Stimulated activated CD4-positive, alpha-beta T cell treated with anti-CD3 and anti-CD28 coated beads, Interleukin-4, amount 100 ng/mL, for 48 hours (primary cell): ENCODE data around the gene CRHR1.

Experiments
- DNase-seq, 2 donors: peaks; one replicate each; pipeline ENCODE4 v3.0.0-alpha.2; 2020; ENCODE audit warnings: low read depth in 2 of 2

CRHR1 gene

DNA sequence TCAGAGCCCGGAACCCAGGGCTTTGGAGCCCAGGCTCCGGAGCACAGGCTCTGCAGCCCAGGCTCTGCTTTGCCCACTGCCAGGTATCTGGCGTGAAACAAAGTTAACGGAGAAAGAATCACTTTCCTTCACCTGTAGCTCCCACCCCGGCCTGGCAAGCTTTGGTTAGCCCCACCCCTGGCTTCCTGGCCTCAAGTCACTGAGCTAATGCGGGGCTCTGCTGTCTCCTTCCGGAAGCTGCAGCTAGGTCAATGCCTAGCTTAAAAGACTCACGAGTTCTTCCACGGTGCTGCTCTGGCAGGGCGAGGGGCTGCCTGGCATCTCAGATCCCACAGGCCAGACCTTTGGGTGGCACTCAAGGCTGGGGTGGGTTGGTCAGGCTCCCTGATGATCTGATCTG is 39.5 kb downstream of the CRHR1 start:
- DNase-seq: no peak

DNA sequence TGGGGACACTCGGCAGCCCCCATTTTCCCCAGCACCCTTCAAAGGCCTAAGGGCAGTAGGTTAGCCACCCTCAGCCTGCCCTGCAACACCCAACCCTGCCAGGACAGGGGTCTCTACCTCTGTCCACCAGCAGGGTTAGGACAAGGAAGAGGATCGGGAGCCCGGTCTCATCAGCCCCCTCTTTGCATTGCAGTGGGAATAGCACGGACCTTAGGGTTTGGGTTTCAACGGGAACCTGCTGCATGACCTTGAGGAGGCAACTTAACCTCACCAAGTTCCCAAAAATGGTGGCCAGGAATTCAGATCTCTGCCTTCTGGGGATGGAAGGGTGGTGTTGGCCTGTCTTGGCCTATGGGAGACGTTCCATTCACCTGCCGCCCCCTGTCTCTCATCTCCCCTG is 40.4 kb downstream of the CRHR1 start:
- DNase-seq: no peak

DNA sequence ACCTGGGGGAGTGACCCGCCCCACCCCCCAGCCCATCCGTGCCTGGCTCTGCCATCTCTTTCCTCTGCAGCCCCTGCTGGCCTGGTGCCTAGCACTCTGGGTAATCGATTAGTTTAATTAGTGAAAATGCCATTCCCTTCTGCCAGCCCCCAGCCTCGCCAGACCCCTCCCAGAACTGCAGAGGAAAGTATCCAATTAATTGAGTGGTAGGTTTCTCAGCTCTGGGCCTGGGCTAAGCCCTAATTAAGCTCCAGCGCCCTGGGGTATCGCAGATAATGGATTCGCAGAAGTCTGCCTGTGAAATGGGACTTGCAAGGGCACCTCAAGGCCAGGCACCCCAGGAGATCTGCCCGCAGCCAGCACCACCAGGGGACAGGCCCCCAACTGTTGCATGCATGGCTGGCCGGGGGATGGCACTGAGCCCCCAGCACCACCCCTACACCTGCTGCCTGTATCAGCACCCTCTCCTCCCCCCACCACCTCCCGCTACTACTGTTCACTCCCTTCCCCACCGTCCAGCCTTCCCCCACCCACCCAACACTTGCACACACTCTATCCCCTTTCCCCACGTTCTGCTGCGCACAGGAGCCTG is 40.9 kb downstream of the CRHR1 start:
- DNase-seq: no peak

DNA sequence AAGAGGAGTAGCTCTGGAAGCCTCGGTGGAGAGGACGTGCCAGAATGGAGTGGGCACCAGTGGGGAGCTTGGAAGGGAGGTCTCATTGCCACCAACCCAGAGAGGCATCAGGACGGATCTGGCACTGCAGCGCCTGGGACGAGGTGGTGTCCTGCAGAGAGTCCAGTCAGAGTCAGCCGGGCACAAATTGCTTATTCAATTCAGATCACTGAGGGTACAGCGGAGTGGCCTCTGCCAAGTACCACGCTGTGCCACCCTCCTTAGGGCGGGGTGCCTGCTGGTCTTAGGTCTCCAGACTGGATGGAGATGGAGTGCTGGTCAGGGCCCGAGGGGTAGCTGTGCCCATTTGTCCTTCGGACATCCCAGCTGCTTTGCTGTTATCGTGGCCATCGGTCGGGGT is 41.7 kb downstream of the CRHR1 start:
- DNase-seq: no peak

DNA sequence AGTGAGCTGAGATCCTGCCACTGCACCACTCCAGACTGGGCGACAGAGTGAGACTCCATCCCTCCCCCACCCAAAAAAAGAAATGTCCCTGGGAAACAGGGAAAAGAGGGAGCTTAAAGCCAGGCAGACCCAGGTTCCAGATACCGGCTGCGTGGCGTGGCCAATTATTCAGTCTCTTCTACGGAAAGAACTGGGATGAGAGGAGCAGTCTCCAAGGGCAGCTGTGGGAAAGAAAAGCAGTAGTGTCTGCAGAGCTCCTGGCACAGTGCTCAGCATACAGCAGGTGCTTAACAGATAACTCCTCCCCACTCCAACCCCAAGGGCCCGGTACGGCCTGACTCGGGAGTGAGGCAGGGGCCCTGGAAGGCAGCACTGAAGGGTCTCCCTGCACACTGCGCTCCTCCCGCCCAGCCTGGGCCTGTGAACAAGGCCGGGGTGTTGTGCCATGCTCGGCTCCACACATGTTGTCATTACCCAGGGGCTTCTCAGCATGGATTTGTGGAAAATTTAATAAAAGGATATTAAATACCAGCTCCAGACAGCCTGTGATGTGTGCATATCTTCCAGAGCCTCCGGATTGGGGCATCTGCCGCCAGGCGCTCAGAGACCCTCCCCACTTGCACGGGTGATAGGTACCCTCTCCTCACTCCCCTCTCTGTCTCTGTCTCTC is 42.9 kb downstream of the CRHR1 start:
- DNase-seq: no peak

DNA sequence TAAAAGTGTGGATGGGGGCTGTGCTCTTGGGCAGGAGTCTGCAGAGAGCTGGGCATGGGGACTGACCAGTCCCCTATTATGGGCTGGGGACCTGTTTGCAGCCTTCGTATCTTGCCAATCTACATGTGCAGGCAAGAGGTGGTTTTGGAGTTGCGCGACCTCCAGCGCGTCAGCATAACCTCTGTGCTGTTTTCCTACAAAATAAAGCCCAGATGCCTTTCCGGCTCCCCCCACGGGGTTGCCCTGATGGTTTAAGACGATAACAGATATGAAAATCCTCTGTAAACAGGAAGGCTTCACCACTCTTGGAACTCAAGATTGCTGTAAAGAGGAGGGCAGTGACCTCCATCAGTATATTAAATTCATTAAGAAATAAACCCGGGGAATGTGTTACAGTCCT is 44.1 kb downstream of the CRHR1 start:
- no peak for DNase-seq

DNA sequence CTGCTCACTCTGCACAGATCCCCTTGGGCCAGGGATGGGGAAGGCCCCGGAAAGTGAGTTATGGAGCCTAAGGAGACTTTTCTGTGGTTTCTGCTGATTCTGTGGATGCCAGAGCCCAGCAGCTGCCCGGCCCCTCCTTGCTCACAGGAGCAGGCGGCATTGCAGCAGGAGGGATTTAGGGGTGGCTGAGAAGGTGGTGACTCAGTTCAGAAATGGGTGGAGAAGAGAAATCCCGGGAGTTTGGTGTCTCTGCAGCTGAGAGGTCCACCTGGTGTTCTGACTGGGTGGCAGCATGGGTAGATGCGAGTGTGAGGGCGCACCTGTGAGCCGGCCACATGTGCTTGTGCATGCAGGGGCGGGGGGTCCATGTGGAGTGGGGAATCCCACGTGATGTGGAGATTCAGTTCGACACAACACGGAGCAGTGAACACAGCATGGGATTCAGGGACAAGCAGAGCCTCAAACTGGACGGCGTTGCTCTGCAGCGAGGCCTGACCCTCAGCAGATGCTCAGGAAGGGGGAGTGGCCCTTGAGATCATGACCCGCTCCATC is 44.5 kb downstream of the CRHR1 start:
- DNase-seq: no peak

DNA sequence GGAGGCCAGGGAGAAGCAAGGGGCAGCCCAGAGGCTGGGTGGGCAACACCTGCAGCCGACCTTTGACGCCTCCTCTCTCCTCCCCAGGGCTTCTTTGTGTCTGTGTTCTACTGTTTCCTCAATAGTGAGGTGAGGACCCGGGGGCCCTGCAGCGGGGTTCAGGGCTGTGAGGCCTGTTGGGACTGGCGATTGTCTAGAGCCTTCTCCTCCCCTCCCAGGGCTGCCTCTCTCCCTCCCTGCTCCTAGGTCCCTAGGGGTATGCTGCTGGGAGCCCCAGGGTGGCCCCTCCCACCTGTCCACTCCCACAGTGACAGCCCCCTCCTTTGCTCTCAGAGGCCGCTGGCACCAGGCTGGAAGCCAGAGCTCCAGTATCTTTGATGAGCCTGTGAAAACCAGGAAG is 49.8 kb downstream of the CRHR1 start:
- DNase-seq: no peak

DNA sequence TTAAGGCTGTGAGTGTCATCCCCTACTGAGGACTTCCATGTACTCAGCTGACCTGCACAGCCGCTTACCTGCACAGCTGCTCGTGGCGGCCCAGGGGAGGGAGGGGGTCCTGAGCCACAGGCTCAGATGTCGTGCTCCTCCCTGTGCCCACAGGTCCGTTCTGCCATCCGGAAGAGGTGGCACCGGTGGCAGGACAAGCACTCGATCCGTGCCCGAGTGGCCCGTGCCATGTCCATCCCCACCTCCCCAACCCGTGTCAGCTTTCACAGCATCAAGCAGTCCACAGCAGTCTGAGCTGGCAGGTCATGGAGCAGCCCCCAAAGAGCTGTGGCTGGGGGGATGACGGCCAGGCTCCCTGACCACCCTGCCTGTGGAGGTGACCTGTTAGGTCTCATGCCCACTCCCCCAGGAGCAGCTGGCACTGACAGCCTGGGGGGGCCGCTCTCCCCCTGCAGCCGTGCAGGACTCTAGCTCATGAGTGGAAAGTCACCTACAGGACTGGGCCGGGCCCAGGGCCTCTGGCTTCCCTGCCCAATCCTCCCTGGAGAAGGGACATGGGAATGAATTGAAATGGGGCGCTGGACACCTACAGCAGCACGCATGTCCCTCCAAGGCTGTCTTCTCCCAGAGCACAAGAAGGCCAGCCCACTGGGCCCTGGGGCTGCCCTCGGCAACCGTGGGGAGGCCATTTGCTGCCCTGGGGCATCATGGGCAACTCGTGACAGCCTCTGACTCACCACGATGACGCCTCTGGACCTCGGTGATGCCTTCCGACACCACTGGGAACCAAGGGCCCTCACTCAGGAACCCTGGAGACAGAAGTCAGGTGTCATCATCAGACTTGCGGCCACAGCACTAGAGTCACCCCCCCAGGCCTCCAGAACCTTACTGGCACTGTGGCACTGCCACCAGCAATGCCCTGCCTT is 50.6 kb downstream of the CRHR1 start:
- no peak for DNase-seq

DNA sequence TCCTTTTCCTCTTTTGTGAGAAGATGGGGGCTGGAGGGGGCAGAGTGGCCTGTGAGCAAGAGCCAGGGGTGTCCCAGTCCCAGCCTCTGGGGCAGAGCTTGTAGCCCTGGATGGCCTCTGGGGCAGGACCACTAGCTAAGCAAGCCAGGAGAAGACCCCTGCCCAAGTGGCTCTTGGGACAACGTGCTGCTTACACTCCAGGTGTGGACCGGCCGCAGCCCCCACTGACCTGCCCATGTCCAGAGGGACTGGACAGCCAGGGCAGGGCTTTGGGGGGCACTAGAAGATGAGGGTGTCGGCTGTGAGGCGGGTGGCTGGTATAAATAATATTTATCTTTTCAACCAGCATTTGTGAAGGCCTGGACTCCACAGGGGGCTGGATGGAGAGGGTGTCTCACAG is 51.4 kb downstream of the CRHR1 start:
- DNase-seq: no peak

DNA sequence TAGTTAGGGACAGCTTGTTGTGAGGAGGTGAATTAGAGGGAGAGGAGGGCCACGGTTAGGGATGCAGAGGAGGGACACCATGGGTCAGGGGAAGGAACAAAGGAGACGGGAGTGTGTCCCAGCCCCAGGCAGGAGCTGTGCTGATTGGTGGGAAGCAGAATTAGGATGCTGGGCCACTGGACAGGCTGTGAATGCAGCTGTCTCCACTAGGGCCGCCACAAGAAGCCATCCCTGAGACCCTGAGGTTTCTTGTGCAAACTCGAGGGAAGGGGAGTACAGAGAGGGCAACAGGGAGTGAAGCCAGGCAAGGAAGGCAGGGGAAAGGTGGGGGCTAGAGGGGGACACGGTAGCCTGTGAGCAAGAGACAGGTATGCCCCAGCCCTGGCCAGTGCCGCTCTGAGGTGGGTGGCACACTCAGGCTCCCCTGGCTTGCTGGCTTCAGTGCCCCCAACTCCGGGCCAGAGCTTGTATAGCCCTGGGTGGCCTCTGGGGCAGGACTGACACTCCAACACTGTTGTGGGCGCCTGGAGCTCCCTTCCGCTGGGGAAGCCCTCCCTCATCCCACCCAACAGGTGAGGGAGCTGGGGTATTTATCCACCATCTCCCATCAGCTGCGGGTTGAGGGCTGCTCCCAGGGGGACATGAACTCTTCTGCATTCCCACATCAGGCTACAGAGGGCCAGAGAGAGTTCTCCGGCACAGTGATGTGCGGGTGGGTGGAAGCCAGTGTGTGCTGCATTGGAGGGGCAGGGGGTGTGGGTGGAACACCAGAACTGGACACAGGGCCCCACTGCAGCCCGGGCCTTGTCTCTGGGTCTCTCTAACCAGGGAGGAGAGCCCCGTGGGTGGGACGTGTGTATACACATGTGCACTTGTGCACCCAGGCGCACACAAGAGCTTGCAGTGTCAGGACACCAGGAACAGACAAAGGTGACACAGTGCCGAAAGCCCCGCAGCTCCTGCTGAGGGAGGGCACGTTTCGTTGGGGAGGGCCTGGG is 52.2 kb downstream of the CRHR1 start:
- no peak for DNase-seq

DNA sequence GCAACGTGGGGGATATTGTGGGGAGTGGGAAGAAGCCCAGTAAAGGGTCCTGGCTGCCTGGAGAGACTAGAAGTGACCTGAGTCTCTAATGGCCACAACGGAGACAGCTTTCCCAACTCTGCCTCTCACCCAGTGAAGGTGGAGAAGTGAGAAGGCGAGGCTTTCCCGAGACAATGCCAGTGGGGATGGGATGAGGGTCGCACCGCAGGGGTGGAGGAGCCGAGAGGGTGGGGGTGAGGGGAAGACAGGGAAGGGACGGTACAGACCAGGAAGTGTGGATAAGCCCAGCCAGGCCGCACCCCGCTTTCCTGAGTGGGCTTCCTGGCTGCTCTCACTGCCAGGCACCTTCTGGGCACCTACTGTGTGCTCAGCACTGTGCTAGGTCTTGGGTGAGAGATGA is 53.1 kb downstream of the CRHR1 start:
- no peak for DNase-seq

DNA sequence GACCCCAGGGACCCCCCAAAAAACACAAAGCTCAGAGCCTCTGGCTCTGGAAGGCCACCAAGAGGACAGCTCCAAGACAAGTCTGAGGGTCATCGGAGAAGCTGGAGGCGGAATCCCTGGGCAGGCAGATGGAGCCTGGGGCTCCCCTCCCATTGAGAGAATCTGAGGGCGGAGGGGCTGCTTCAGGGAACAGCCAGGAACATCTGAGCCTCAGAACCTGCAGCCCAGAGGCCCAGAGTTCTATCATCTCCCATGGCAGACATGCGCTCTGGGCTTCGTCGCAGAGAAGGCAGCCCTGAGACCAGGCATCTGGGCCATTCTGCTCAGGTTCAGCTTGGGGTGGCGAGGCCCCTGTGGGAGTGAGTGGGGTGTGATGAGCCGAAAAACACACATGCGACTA is 53.5 kb downstream of the CRHR1 start:
- DNase-seq: no peak

DNA sequence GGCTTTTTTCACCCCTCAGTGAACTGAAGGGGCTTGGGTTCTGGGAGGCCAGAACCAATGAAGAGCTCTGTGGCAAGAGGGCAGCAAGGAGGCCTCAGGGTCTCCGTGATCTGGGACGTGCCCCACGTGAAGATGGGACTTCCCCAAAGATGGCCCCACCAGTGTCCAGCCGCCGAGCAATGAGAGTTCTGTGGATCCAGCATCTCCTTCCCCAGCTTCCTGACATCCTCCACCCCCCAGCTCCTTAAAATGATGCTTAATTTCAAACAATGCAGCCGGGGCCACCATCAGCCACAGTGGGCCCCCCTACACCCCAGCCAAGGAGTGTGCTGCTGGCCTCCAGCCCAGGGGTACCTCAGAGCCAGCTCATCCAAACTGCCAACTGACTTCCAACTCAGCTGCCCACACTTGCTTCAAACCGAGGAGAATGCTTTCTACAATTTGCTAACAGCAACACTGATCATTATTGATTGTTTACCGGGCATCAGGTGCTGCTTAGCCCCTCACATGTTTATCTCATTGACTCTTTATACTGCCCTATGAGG is 54.7 kb downstream of the CRHR1 start:
- DNase-seq: no peak

DNA sequence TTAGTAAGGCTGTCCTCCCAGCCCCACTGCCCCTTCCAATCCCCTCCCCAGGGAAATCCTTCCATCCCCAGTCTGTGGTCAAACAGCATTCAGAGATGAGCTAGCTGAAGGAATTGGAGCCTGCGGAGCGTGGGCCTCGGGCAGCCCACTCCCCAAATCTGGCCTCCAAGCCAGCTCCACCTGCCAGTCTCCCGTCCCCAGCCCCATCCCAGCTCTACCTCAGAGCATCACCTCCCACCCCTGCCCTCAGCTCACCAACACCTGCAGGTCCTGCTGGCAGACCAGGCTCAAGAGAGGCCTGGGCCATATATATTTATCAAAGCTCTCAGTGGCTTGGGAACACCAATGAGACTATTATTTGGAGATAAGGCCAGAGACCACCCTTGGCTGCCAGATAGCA is 55.3 kb downstream of the CRHR1 start:
- no peak for DNase-seq

DNA sequence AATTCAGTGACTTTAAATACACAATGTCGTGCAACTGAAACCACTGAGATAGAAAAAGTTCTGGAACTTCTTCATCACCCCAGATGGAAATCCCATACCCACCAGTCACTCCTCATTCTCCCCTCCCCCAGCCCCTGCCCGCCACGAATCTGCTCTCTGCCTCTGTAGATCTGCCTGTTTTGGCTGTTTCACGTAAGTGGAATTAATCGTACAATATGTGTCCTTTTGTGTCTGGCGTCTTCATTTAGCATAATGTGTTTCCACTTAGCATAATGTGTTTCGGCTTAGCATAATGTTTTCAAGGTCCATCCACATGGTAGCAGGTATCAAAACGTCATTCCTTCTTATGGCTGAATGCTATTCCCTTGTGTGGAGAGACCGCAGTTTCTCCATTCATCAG is 57.1 kb downstream of the CRHR1 start:
- DNase-seq: no peak

DNA sequence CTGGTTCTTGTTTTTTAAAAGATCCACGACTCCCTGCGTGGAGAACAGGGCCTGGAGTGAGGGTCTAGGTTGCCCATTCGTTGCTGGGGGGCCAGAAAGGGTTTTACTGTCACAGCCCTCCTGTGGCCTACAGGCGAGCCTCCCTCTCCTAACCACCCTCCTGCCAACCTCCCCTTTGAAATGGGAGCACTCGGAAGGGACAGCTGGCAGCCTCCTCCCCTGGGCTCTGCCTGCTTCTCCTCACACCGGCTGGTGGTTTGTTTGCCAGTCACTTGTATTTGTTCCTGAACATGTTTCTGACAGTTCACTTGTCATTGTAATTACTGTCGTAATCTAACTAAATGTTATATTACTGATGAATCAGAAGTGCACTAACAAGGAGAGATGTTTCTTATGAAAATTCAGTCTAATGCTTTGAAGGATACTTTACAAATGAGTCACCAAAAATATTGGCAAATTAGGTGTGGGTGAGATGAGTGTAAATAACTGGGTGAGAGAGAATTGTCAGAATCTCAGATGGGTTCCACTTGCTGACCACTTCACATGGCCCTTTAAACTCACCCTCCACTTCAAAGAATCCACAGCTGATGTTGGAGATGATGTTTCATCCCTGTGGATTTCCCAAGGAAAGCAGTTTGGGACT is 57.9 kb downstream of the CRHR1 start:
- no peak for DNase-seq

DNA sequence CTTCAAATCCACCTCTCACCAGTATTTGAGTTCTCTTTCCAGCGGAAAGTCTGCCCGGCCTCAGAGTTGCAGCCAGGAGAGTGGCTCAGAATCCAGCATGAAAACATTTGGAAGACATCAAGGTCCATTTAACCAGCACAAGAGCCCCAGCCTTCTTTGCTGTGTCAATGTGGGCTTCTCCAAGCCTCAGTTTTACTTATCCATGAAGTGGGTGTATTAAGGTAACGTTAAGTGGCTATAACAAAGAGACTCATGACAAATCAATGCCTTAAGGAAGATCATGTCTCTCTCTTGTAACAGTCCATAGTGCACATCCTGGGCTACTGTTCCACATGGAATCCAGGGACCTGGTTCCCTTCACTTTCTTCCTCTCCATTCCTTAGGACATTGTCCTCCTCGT is 59.6 kb downstream of the CRHR1 start:
- DNase-seq: no peak

DNA sequence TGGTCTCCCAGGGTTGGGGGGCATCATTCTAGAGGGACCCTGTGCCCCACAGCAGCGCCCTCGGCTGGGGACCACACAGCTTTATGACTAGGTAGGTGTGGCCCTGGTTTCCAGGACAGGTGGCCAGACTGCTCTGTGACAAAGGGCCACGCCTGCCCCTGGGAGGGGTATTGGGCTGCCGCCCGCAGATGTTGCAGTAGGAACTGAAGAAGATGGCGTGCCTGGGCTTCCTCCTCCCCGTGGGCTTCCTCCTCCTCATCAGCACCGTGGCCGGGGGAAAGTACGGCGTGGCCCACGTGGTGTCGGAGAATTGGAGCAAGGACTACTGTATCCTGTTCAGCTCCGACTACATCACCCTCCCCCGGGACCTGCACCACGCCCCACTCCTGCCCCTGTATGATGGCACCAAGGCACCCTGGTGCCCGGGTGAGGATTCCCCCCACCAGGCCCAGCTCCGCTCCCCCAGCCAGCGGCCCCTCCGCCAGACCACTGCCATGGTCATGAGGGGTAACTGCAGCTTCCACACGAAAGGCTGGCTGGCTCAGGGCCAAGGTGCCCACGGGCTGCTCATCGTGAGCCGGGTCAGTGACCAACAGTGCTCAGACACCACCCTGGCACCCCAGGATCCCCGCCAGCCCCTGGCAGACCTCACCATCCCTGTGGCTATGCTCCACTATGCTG is 60.7 kb downstream of the CRHR1 start, which contains the start of gene SPPL2C:
SPPL2C (plus strand) TSS at position 187 of the 681 bp plus-strand sequence; CDS start at position 213, 26 bp downstream.
- DNase-seq: no peak
